Esophagus muscularis mucosa (tissue), 4 donors: Measurements from ENCODE around the gene GRIK3. TPM values are rescaled to one million over a fixed set of nuclear protein-coding genes. Genes with fewer than 3 reads are reported as not detected.

Source experiments
- DNase-seq: peaks from one replicate; pipeline ENCODE4 v3.0.0-alpha.2; 2017; ENCODE audit errors: extremely low spot score
- H3K27ac ChIP-seq, 4 donors: fragments of 200-600 bp; sonication (generic); replicated peaks in 1 of 4; 1 replicate in 3 of 4; 2 replicates in 1 of 4; pipeline ENCODE4 v1.5.1; 2016 to 2019; ENCODE audit warnings: mild to moderate bottlenecking in 1 of 4
- H3K27me3 ChIP-seq, 4 donors: fragments of 200-600 bp; sonication (generic); one replicate each; pipeline versions ENCODE4 v1.5.1 to v1.6.0; 2016 to 2019
- H3K36me3 ChIP-seq, 4 donors: fragments of 200-600 bp; sonication (generic); one replicate each; pipeline ENCODE4 v1.5.1; 2016 to 2019
- H3K4me1 ChIP-seq, 4 donors: fragments of 200-600 bp; sonication (generic); one replicate each; pipeline ENCODE4 v1.5.1; 2016 to 2019
- H3K4me3 ChIP-seq, 4 donors: fragments of 200-600 bp; sonication (generic); 1 replicate in 2 of 4; 2 replicates in 2 of 4; pipeline ENCODE4 v1.5.1; 2016 to 2019; ENCODE audit warnings: mild to moderate bottlenecking in 4 of 4, moderate library complexity in 1 of 4
- H3K9me3 ChIP-seq, 4 donors: fragments of 200-600 bp; sonication (generic); 1 replicate in 3 of 4; 2 replicates in 1 of 4; pipeline ENCODE4 v1.5.1; 2016 to 2019
- EP300 ChIP-seq: sonication (generic); formaldehyde crosslinking; IDR thresholded peaks from one replicate; pipeline ENCODE4 v1.6.1; 2017; ENCODE audit warnings: antibody characterized with exemption
- POLR2A ChIP-seq: fragments of 450-650 bp; IDR thresholded peaks from one replicate; pipeline ENCODE4 v1.6.1; 2017; ENCODE audit warnings: antibody characterized with exemption, moderate library complexity, mild to moderate bottlenecking, low read depth
- POLR2AphosphoS5 ChIP-seq, 2 donors: sonication (generic); formaldehyde crosslinking; IDR thresholded peaks; one replicate each; pipeline ENCODE4 v1.6.1; 2017; ENCODE audit warnings: antibody characterized with exemption in 2 of 2
- WGBS: methylation state at CpG from one replicate; pipeline ENCODE4 v1.1.5; 2018; 5-methylcytosine and 5-hydroxymethylcytosine counted together
- intact Hi-C: fragments of 100-400 bp; cut with DNase I; formaldehyde crosslinking; loops from one replicate; pipeline ENCODE4 v1.15.1; 2023
- total RNA-seq, 4 donors: library from RNA; depleted of rRNA; stranded (reverse); fragments of >200 nt; gene quantifications; one replicate each; pipeline versions ENCODE4 v1.1.0 to v1.2.1, GENCODE V29; 2016
- TF ChIP-seq, protein P1 (sequence below), 3 experiments: fragments of 200-600 bp in 2 of 3; fragments of 450-650 bp in 1 of 3; sonication (generic) in 2 of 3; IDR thresholded peaks; one replicate each; pipeline ENCODE4 v1.5.1; 2017 to 2019; ENCODE audit warnings: antibody characterized with exemption in 3 of 3, mild to moderate bottlenecking in 2 of 3, moderate library complexity in 1 of 3

The GRIK3 gene
- total RNA-seq, 4 donors from 2014 or later, result 5.3 to 7.9 (median 6.6) TPM

DNA sequence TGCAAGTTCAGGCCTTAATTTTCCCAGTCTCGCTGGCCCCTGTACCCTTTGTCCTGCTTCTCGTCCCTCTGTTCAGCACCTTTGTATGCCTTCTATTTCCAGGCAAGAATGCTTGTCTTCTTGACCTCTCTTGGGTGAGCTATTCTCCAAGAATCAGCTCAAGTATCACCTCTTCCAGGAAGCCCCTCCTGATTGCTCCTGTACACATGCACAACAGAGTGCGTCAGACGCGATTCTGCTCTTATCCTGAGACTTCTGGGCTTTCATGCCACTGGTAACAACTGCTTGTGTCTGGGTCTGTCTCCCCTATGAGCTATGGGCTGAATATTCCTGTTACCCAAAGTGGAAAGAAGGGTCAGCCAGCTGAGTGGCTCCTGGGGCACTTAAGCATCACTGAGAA, 170.8 kb downstream of the GRIK3 start:
- Histone ChIP-seq H3K4me3 (no peak overlapping the region), H3K27me3 (peaks cover 0 to 77% (median 0%) of the 10 kb centered on the region in 4 donors), H3K27ac (peak overlapping the region in 1 of 4 donors; percentile 18), H3K9me3 (no peaks in the 10 kb centered on the region), H3K36me3 (no peaks in the 10 kb centered on the region), H3K4me1 (peaks cover 0 to 8% (median 0%) of the 10 kb centered on the region in 4 donors)
- WGBS, result 84% methylated on average over 5 of the region's 5 CpGs
- intact Hi-C loops, result no loop called here
- DNase-seq, result no peak
- TF ChIP-seq EP300 (no peak), POLR2A (no peak), POLR2AphosphoS5 (IDR thresholded peaks at IDR 0.05) (no peak)
- TF ChIP-seq, protein P1, sequence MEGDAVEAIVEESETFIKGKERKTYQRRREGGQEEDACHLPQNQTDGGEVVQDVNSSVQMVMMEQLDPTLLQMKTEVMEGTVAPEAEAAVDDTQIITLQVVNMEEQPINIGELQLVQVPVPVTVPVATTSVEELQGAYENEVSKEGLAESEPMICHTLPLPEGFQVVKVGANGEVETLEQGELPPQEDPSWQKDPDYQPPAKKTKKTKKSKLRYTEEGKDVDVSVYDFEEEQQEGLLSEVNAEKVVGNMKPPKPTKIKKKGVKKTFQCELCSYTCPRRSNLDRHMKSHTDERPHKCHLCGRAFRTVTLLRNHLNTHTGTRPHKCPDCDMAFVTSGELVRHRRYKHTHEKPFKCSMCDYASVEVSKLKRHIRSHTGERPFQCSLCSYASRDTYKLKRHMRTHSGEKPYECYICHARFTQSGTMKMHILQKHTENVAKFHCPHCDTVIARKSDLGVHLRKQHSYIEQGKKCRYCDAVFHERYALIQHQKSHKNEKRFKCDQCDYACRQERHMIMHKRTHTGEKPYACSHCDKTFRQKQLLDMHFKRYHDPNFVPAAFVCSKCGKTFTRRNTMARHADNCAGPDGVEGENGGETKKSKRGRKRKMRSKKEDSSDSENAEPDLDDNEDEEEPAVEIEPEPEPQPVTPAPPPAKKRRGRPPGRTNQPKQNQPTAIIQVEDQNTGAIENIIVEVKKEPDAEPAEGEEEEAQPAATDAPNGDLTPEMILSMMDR (IDR thresholded peaks at IDR 0.05), result no peak

DNA sequence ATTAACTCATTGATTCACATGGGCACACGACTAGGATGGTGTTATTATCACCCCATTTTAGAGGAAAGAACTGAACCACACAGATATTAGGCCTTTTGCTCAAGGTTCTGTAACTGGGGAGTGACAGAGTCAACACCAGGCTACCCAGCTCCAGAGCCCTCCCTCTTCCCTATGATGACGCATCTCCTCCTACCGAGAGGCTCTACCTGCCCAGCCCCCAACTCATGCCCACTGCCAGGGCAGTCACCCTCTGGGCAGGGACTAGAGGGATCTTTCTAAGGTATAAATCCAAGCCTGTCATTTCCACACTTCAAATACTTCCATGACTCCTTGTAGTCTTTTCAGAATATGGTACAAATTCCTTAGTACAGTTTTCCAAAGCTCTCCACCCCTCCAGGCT, 171.3 kb downstream of the GRIK3 start:
- WGBS, result 49% methylated on average over 3 of the region's 3 CpGs
- TF ChIP-seq POLR2AphosphoS5 (IDR thresholded peaks at IDR 0.05), result no peak
- no peak for TF ChIP-seq POLR2A
- H3K4me1 ChIP-seq, result peaks cover 0 to 8% (median 0%) of the 10 kb centered on the region in 4 donors
- H3K36me3 ChIP-seq, result no peaks in the 10 kb centered on the region
- H3K4me3 ChIP-seq, result no peak overlapping the region
- no peak for DNase-seq
- intact Hi-C loops, result no loop called here
- peaks cover 0 to 76% (median 0%) of the 10 kb centered on the region in 4 donors for H3K27me3 ChIP-seq
- no peaks in the 10 kb centered on the region for H3K9me3 ChIP-seq
- peak overlapping the region in 1 of 4 donors; percentile 18 for H3K27ac ChIP-seq

DNA sequence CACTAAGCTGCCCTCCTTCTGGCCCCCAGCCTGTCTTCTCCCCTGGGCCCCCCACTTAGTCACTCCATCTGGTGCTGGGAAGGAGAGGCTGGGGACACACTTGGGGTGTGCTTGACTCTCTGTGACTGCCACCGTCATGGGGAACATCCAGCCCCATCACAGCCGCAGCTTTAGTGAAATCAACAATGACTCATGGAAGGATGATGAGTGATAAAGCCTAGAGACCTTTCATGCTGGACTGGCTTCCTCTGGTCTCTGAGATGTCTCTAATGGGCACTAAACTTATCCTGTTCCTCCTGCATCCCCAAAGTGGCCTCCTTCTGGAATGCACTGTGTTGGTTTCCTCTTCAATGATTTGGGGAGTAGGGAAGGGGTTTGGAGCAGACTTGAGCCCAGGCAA, 172.9 kb downstream of the GRIK3 start:
- no peak for DNase-seq
- H3K4me3 ChIP-seq, result no peak overlapping the region
- TF ChIP-seq, protein P1 (IDR thresholded peaks at IDR 0.05), result no peak
- TF ChIP-seq EP300 (no peak), POLR2A (no peak), POLR2AphosphoS5 (IDR thresholded peaks at IDR 0.05) (no peak)
- peaks cover 0 to 75% (median 0%) of the 10 kb centered on the region in 4 donors for H3K27me3 ChIP-seq
- H3K36me3 ChIP-seq, result no peaks in the 10 kb centered on the region
- intact Hi-C loops, result no loop called here
- no peaks in the 10 kb centered on the region for H3K9me3 ChIP-seq
- H3K27ac ChIP-seq, result no peak overlapping the region
- peaks cover 0 to 5% (median under 1%) of the 10 kb centered on the region in 4 donors for H3K4me1 ChIP-seq
- 63% methylated on average over 2 of the region's 2 CpGs for WGBS

DNA sequence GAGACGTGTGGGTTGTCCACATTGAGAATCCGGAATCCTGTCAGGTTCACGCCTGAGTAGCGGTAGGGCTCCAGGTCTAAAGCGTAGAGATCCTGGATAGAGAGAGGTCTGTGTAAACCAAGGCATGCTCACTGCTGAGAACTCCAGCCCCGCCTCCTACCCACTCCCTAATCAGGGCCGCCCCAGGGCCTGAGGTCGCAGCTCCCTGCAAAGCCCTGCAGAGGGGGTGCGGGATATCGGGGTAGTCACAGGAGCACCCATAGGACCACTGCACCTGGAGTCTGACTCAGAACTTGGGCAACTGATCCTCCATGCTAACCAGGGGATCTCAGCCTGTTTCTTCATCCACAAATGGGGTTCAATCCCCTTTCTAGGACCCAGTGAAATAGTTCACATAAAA, 174.4 kb downstream of the GRIK3 start:
- no peak for DNase-seq
- H3K9me3 ChIP-seq, result no peaks in the 10 kb centered on the region

DNA sequence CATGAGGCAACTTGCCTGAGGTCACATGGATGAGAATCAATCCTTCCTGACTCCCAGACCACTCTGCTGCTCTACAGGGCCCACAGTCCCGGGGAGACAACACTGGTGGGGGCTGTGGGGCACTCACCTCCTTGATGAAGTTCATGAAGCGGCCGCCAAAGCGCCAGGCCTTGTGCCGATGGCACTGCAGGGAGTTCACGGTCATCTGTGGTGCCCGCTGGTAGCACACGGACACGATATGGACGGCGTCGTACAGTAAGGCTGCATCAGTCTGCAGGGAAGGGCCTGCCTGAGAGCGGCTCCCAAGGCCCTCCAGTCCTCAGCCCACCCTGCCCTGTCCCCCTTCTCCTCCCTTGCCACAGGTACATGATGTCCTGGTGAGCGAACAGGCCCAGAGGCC, 175.3 kb downstream of the GRIK3 start:
- intact Hi-C loops, result no loop called here
- peaks cover 0 to 87% (median 0%) of the 10 kb centered on the region in 4 donors for H3K27me3 ChIP-seq
- H3K4me1 ChIP-seq, result peaks cover 0 to 2% (median 0%) of the 10 kb centered on the region in 4 donors
- TF ChIP-seq POLR2AphosphoS5 (IDR thresholded peaks at IDR 0.05) (no peak), POLR2A (no peak), EP300 (no peak)
- TF ChIP-seq, protein P1 (IDR thresholded peaks at IDR 0.05), result no peak
- no peak for DNase-seq
- H3K4me3 ChIP-seq, result no peak overlapping the region
- H3K9me3 ChIP-seq, result no peaks in the 10 kb centered on the region
- H3K36me3 ChIP-seq, result no peaks in the 10 kb centered on the region
- no peak overlapping the region for H3K27ac ChIP-seq
- WGBS, result 92% methylated on average over 14 of the region's 14 CpGs

More for the DNA sequence above, 174.4 kb downstream of the GRIK3 start:
- peaks cover 0 to 2% (median 0%) of the 10 kb centered on the region in 4 donors for H3K4me1 ChIP-seq
- no peaks in the 10 kb centered on the region for H3K36me3 ChIP-seq
- no peak overlapping the region for H3K4me3 ChIP-seq
- intact Hi-C loops, result no loop called here
- TF ChIP-seq EP300, result no peak
- no peak for TF ChIP-seq POLR2AphosphoS5 (IDR thresholded peaks at IDR 0.05)
- TF ChIP-seq POLR2A, result no peak
- TF ChIP-seq, protein P1 (IDR thresholded peaks at IDR 0.05), result no peak
- no peak overlapping the region for H3K27ac ChIP-seq
- H3K27me3 ChIP-seq, result peaks cover 0 to 84% (median 0%) of the 10 kb centered on the region in 4 donors
- 77% methylated on average over 10 of the region's 10 CpGs for WGBS
